PC-9 (cell line): ENCODE measurements around the gene PTPRM. TPM values are rescaled to one million over a fixed set of nuclear protein-coding genes. Genes with fewer than 3 reads are reported as not detected.

Source experiments
- BruUV-seq: library from RNA; stranded (reverse); fragments of 400-500 nt; replicated peaks from 2 replicates; lab custom pipeline; 2021; lab: Mats Ljungman, UMichigan
- CTCF ChIA-PET: fragments of 300-600 bp; sonication (Branson Sonifier 250); formaldehyde crosslinking; loops from one replicate; lab custom pipeline; 2022; ENCODE audit warnings: antibody characterized with exemption; lab: Charles Lee
- POLR2A ChIA-PET: fragments of 300-600 bp; sonication (Branson Sonifier 250); formaldehyde crosslinking; loops from one replicate; lab custom pipeline; 2022; ENCODE audit warnings: antibody characterized with exemption; ENCODE audit not compliant: unreplicated experiment; lab: Charles Lee
- DNase-seq, 2 experiments: peaks; one replicate each; pipeline versions ENCODE4 v3.0.0 to v3.0.0-alpha.2; 2015 to 2022; ENCODE audit warnings: mixed read lengths in 1 of 2
- H2AFZ ChIP-seq: fragments of 200-600 bp; sonication (generic); 2 replicates; pipeline ENCODE4 v1.8.1; 2017; ENCODE audit warnings: antibody characterized with exemption
- H3F3A ChIP-seq: fragments of 200-600 bp; sonication (generic); 2 replicates; pipeline ENCODE4 v1.8.1; 2017; ENCODE audit warnings: antibody characterized with exemption, mild to moderate bottlenecking, low read depth; ENCODE audit not compliant: insufficient read depth
- H3K27ac ChIP-seq: fragments of 200-600 bp; sonication (generic); 2 replicates; pipeline ENCODE4 v1.6.1; 2016; ENCODE audit warnings: mixed run types
- H3K27me3 ChIP-seq: fragments of 200-600 bp; sonication (generic); 2 replicates; pipeline ENCODE4 v1.6.1; 2016; ENCODE audit warnings: low read depth, mixed run types; ENCODE audit not compliant: insufficient read depth
- H3K36me3 ChIP-seq: fragments of 200-600 bp; sonication (generic); 2 replicates; pipeline ENCODE4 v1.6.1; 2016; ENCODE audit warnings: low read depth, mixed run types
- H3K4me1 ChIP-seq: fragments of 200-600 bp; sonication (generic); replicated peaks from 2 replicates; pipeline ENCODE4 v1.6.1; 2016; ENCODE audit warnings: mixed run types; ENCODE audit not compliant: insufficient read depth
- H3K4me2 ChIP-seq: fragments of 200-600 bp; sonication (generic); 2 replicates; pipeline ENCODE4 v1.6.1; 2017; ENCODE audit warnings: mixed run types
- H3K4me3 ChIP-seq: fragments of 200-600 bp; sonication (generic); 2 replicates; pipeline ENCODE4 v1.6.1; 2016; ENCODE audit warnings: mixed run types
- H3K79me2 ChIP-seq: fragments of 200-600 bp; sonication (generic); 2 replicates; pipeline ENCODE4 v1.6.1; 2017; ENCODE audit warnings: low read depth, mixed run types
- H3K9me2 ChIP-seq: fragments of 200-600 bp; sonication (generic); 2 replicates; pipeline ENCODE4 v1.8.1; 2017; ENCODE audit warnings: mild to moderate bottlenecking; ENCODE audit not compliant: insufficient read depth
- H3K9me3 ChIP-seq: fragments of 200-600 bp; sonication (generic); 2 replicates; pipeline ENCODE4 v1.8.1; 2016; ENCODE audit warnings: low read depth; ENCODE audit not compliant: insufficient read depth
- H4K20me1 ChIP-seq: fragments of 200-600 bp; sonication (generic); 2 replicates; pipeline ENCODE4 v1.8.1; 2017; ENCODE audit not compliant: insufficient read depth
- EZH2 ChIP-seq: fragments of 200-600 bp; sonication (generic); IDR thresholded peaks from 2 replicates; pipeline ENCODE4 v1.8.0; 2017; ENCODE audit warnings: antibody characterized with exemption, low read depth
- intact Hi-C: fragments of 100-400 bp; cut with micrococcal nuclease; formaldehyde crosslinking; loops from one replicate; pipeline ENCODE4 v1.10.0; 2022; ENCODE audit not compliant: unreplicated experiment
- total RNA-seq: library from RNA; stranded (reverse); gene quantifications from 2 replicates; pipeline ENCODE4 v1.2.3, GENCODE V29; 2021
- TF ChIP-seq, protein P1 (sequence below): fragments of 200-600 bp; sonication (generic); conservative IDR thresholded peaks from 2 replicates; pipeline ENCODE4 v1.6.1; 2017; ENCODE audit warnings: mixed run types, antibody characterized with exemption, mild to moderate bottlenecking, moderate library complexity

The PTPRM gene
- total RNA-seq, 1 experiment from 2014 or later = 32.5 TPM

GRCh38 chr18:8264116-8264515 lies 697.0 kb downstream of the PTPRM start:
- Histone ChIP-seq H3K9me2 (no peaks in the 10 kb centered on the region; the same call in 1 of the 2 replicates), H3F3A (no peaks in the 10 kb centered on the region), H3K79me2 (no peaks in the 10 kb centered on the region), H3K4me2 (no peak overlapping the region), H3K4me1 (peaks cover 9% of the 10 kb centered on the region), H4K20me1 (no peaks in the 10 kb centered on the region), H2AFZ (no peak overlapping the region), H3K36me3 (no peaks in the 10 kb centered on the region), H3K27me3 (no peaks in the 10 kb centered on the region), H3K9me3 (no peaks in the 10 kb centered on the region), H3K27ac (no peak overlapping the region), H3K4me3 (no peak overlapping the region)
- intact Hi-C loops = no loop called here
- POLR2A ChIA-PET = no interaction called here
- CTCF ChIA-PET = no interaction called here
- TF ChIP-seq, protein P1, sequence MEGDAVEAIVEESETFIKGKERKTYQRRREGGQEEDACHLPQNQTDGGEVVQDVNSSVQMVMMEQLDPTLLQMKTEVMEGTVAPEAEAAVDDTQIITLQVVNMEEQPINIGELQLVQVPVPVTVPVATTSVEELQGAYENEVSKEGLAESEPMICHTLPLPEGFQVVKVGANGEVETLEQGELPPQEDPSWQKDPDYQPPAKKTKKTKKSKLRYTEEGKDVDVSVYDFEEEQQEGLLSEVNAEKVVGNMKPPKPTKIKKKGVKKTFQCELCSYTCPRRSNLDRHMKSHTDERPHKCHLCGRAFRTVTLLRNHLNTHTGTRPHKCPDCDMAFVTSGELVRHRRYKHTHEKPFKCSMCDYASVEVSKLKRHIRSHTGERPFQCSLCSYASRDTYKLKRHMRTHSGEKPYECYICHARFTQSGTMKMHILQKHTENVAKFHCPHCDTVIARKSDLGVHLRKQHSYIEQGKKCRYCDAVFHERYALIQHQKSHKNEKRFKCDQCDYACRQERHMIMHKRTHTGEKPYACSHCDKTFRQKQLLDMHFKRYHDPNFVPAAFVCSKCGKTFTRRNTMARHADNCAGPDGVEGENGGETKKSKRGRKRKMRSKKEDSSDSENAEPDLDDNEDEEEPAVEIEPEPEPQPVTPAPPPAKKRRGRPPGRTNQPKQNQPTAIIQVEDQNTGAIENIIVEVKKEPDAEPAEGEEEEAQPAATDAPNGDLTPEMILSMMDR = no peak
- TF ChIP-seq EZH2 = no peak
- DNase-seq = no peak
- BruUV-seq = no TSS peak

DNA sequence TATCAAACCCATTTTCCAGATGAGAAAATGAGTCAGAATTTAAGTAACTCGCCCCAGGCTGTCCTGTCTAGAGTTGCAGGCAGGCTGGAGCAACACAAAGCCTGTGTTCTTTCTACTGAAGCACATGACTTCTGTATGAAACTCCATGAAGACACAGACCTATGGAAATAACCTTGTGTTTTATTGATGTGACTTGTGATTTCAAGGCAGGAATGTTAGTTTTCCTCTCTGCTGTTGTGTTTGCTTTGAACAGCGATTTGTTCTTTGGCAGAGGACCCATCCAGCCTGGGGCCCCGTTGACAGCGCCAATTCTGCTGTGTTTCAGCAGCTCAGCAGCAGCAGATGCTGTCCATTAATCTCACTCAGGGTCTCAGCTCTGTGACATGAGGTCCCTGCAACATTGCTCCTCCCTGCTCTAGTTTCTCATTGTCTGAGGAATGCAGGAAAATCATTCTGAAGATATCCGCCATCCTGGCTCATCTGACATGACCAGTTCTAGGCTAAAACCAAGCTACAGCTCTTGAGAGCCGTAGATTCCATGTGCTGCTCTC lies 697.8 kb downstream of the PTPRM start:
- no peaks in the 10 kb centered on the region for H3K27me3 ChIP-seq

DNA sequence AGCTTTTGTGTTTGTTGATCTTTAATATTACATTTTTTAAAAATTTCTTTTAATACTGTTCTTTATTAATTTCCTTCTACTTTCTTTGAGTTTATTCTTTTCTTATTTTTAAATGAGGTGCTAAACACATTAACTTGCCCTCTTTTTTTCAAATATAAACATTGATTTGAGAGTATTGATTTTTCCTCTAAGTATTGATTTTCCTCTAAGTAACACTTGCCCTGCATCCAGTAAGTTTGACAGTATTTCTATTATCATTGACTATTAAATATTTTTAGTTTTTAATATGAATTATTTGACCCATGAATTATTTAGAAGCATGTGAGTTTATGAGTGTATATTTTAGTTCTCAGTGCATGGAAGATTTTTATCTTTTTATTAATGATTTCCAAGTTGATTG lies 705.1 kb downstream of the PTPRM start:
- no peaks in the 10 kb centered on the region for H4K20me1 ChIP-seq
- no peaks in the 10 kb centered on the region; the same call in 1 of the 2 replicates for H3K9me2 ChIP-seq
- H3K4me3 ChIP-seq = no peak overlapping the region
- no peak overlapping the region for H2AFZ ChIP-seq
- H3K4me1 ChIP-seq = no peaks in the 10 kb centered on the region
- no peaks in the 10 kb centered on the region for H3K9me3 ChIP-seq
- CTCF ChIA-PET = no interaction called here
- no peaks in the 10 kb centered on the region for H3K27me3 ChIP-seq
- intact Hi-C loops = no loop called here
- H3K27ac ChIP-seq = no peak overlapping the region
- no peak for TF ChIP-seq EZH2
- TF ChIP-seq, protein P1 = no peak
- DNase-seq = no peak
- H3K79me2 ChIP-seq = no peaks in the 10 kb centered on the region
- H3K4me2 ChIP-seq = no peak overlapping the region
- H3F3A ChIP-seq = no peaks in the 10 kb centered on the region
- no peaks in the 10 kb centered on the region for H3K36me3 ChIP-seq
- BruUV-seq = no TSS peak
- POLR2A ChIA-PET = no interaction called here

More for the DNA sequence above, 697.8 kb downstream of the PTPRM start:
- no peaks in the 10 kb centered on the region for H3F3A ChIP-seq
- H3K27ac ChIP-seq = no peak overlapping the region
- ChIA-PET POLR2A (interaction anchor here (0.7 kb wide), 1 partner anchor 140 kb away, joined by 7 read pairs; no protein-coding TSS in a partner anchor), CTCF (no interaction called here)
- no peaks in the 10 kb centered on the region; the same call in 1 of the 2 replicates for H3K9me2 ChIP-seq
- DNase-seq = no peak
- H3K4me2 ChIP-seq = no peak overlapping the region
- H3K4me1 ChIP-seq = peaks cover 4% of the 10 kb centered on the region
- H3K9me3 ChIP-seq = no peaks in the 10 kb centered on the region
- H3K36me3 ChIP-seq = no peaks in the 10 kb centered on the region
- intact Hi-C loops = no loop called here
- no peak for TF ChIP-seq EZH2
- TF ChIP-seq, protein P1 = no peak
- no peak overlapping the region for H2AFZ ChIP-seq
- BruUV-seq = no TSS peak
- no peaks in the 10 kb centered on the region for H3K79me2 ChIP-seq
- no peaks in the 10 kb centered on the region for H4K20me1 ChIP-seq
- no peak overlapping the region for H3K4me3 ChIP-seq
